Mononuclear cell (primary cell): ENCODE results near the gene PLA2G4F. TPM values are rescaled to one million over a fixed set of nuclear protein-coding genes. Genes with fewer than 3 reads are reported as not detected.

Experiments
- H3K27me3 ChIP-seq: 2 replicates; pipeline ENCODE4 v1.6.0; 2011; ENCODE audit warnings: low read length, control low read depth; ENCODE audit not compliant: insufficient read depth
- H3K4me1 ChIP-seq: 2 replicates; pipeline ENCODE4 v1.5.1; 2011; ENCODE audit warnings: mild to moderate bottlenecking, low read length, control low read depth; ENCODE audit not compliant: insufficient read depth
- H3K4me3 ChIP-seq: 2 replicates; pipeline ENCODE4 v1.5.1; 2011; ENCODE audit warnings: mild to moderate bottlenecking, low read length, moderate library complexity
- H3K9me3 ChIP-seq: 2 replicates; pipeline ENCODE4 v1.5.1; 2011; ENCODE audit warnings: low read depth, mild to moderate bottlenecking, control low read depth, low read length
- total RNA-seq: library from RNA; depleted of rRNA; stranded (reverse); fragments of >200 nt; gene quantifications from one replicate; pipeline ENCODE4 v1.2.3, GENCODE V29; 2012

The PLA2G4F gene
- total RNA-seq, 1 donor = not detected

GRCh38 chr15:42182328-42182886 lies 26.0 kb upstream of the PLA2G4F start:
- peaks cover 24% of the 10 kb centered on the region for H3K4me1 ChIP-seq
- no peak overlapping the region for H3K4me3 ChIP-seq
- no peaks in the 10 kb centered on the region for H3K9me3 ChIP-seq
- no peaks in the 10 kb centered on the region for H3K27me3 ChIP-seq

GRCh38 chr15:42178056-42178455 lies 21.6 kb upstream of the PLA2G4F start:
- Histone ChIP-seq H3K9me3 (no peaks in the 10 kb centered on the region), H3K4me1 (peaks cover 7% of the 10 kb centered on the region), H3K27me3 (no peaks in the 10 kb centered on the region), H3K4me3 (no peak overlapping the region)

GRCh38 chr15:42175671-42176070 lies 19.2 kb upstream of the PLA2G4F start:
- Histone ChIP-seq H3K27me3 (no peaks in the 10 kb centered on the region), H3K4me3 (no peak overlapping the region), H3K4me1 (peaks cover 13% of the 10 kb centered on the region), H3K9me3 (no peaks in the 10 kb centered on the region)

- H3K4me3 ChIP-seq = no peak overlapping the region
- peaks cover 14% of the 10 kb centered on the region for H3K4me1 ChIP-seq
- no peaks in the 10 kb centered on the region for H3K9me3 ChIP-seq
- no peaks in the 10 kb centered on the region for H3K27me3 ChIP-seq
Observed at GRCh38 chr15:42172475-42172874, 16.0 kb upstream of the PLA2G4F start.

- H3K9me3 ChIP-seq = no peaks in the 10 kb centered on the region
- H3K4me3 ChIP-seq = no peak overlapping the region
- H3K4me1 ChIP-seq = peaks cover 14% of the 10 kb centered on the region
- H3K27me3 ChIP-seq = no peaks in the 10 kb centered on the region
Observed at GRCh38 chr15:42171795-42172194, 15.4 kb upstream of the PLA2G4F start.

DNA sequence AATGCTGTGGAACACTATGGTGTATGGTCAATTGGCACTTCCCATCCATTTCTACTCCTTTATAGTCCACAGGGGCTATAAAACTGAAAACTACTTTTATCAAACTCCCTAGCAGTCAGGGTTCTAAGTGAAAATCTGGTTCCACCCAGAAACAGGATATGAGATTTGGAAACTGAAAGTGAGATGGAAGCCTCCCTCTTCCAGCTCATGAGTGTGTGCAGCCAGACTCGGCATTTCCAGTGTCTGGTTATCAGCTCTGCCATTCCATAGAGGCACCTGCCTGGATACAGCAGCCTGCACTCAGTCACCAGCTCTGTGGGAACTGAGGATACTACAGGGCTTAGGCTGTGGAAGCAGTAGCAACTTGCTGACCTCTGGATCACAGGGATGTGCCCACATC lies 14.7 kb upstream of the PLA2G4F start:
- H3K27me3 ChIP-seq = no peaks in the 10 kb centered on the region
- H3K4me3 ChIP-seq = no peak overlapping the region
- peaks cover 14% of the 10 kb centered on the region for H3K4me1 ChIP-seq
- no peaks in the 10 kb centered on the region for H3K9me3 ChIP-seq

- Histone ChIP-seq H3K4me3 (no peak overlapping the region), H3K9me3 (no peaks in the 10 kb centered on the region)
Observed at GRCh38 chr15:42166225-42166940, 9.9 kb upstream of the PLA2G4F start.

GRCh38 chr15:42165106-42165505 lies 8.7 kb upstream of the PLA2G4F start:
- H3K27me3 ChIP-seq = no peaks in the 10 kb centered on the region
- no peaks in the 10 kb centered on the region for H3K9me3 ChIP-seq
- no peak overlapping the region for H3K4me3 ChIP-seq
- H3K4me1 ChIP-seq = peaks cover 4% of the 10 kb centered on the region

More at GRCh38 chr15:42166225-42166940, 9.9 kb upstream of the PLA2G4F start:
- Histone ChIP-seq H3K4me1 (peaks cover 12% of the 10 kb centered on the region), H3K27me3 (no peaks in the 10 kb centered on the region)

DNA sequence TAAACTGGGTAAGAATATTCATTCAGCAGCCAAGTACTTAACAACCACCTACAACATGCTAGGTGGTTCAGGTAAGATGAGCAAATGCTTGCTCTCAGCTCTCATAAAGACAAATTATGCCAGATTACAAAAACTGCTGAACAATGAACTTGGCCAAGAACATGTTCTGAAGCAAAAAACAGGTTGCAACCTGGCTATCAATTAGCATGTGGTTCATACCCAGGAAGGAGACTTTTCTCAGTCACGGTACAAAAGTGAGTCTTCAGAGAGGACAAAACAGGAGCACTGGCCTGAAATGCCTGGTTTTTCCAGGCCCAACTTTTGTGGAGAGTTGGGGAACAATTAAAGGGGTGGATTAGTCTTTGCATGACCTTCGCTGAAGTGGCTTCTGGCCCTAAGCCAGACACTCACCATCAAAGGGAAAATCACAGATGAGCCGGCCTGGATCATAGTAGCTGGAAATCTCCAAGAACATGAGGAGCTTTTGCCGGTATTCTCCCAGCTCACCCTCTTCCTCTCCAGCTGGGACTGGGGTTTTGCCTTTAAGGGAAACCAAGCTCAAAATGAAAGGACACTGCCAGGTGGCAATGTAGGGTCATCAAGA lies 7.6 kb upstream of the PLA2G4F start:
- H3K27me3 ChIP-seq = no peaks in the 10 kb centered on the region

GRCh38 chr15:42163291-42163690 lies 6.9 kb upstream of the PLA2G4F start:
- Histone ChIP-seq H3K9me3 (no peaks in the 10 kb centered on the region), H3K27me3 (no peaks in the 10 kb centered on the region), H3K4me1 (peaks cover 8% of the 10 kb centered on the region), H3K4me3 (no peak overlapping the region)

More for the DNA sequence above, 7.6 kb upstream of the PLA2G4F start:
- no peaks in the 10 kb centered on the region for H3K9me3 ChIP-seq
- H3K4me3 ChIP-seq = no peak overlapping the region
- peaks cover 4% of the 10 kb centered on the region for H3K4me1 ChIP-seq

GRCh38 chr15:42160136-42160535 lies 3.7 kb upstream of the PLA2G4F start:
- H3K4me3 ChIP-seq = no peak overlapping the region
- H3K9me3 ChIP-seq = no peaks in the 10 kb centered on the region
- peaks cover 10% of the 10 kb centered on the region for H3K4me1 ChIP-seq
- H3K27me3 ChIP-seq = no peaks in the 10 kb centered on the region

DNA sequence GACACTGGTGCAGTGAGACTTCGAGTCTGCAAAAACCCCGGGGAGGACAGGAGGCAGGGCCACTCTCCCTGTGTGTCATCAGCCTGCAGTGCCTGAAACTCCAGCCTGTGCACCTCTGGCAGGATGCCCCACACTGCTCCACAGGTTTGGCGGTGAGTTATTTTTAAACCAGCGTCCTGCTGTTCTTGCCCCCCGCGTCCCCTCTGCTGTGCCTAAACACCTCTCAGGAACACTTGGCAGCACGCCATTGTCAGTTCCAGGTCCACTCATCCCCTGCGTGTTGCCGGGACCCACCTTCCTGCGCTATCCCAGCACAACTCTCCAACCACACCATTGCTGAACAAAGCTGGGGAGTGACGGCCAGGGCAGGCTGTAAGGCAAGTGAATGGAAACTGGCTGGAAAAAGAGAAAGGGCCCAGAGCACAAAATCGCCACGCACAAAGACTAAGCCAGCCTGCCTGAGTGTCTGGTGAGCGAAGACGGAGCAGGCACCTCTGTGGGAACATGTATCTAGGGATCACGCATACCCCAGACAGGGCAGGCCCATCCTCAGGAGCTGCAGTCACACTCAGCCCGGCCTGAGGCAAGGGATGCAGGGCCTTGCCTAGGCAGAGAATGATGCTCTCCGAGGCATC lies 3.1 kb upstream of the PLA2G4F start:
- H3K4me3 ChIP-seq = no peak overlapping the region
- H3K27me3 ChIP-seq = no peaks in the 10 kb centered on the region
- H3K4me1 ChIP-seq = peaks cover 9% of the 10 kb centered on the region
- H3K9me3 ChIP-seq = no peaks in the 10 kb centered on the region

GRCh38 chr15:42158941-42159340 lies 2.5 kb upstream of the PLA2G4F start:
- H3K27me3 ChIP-seq = no peaks in the 10 kb centered on the region
- H3K4me3 ChIP-seq = no peak overlapping the region
- peaks cover 9% of the 10 kb centered on the region for H3K4me1 ChIP-seq
- H3K9me3 ChIP-seq = no peaks in the 10 kb centered on the region

DNA sequence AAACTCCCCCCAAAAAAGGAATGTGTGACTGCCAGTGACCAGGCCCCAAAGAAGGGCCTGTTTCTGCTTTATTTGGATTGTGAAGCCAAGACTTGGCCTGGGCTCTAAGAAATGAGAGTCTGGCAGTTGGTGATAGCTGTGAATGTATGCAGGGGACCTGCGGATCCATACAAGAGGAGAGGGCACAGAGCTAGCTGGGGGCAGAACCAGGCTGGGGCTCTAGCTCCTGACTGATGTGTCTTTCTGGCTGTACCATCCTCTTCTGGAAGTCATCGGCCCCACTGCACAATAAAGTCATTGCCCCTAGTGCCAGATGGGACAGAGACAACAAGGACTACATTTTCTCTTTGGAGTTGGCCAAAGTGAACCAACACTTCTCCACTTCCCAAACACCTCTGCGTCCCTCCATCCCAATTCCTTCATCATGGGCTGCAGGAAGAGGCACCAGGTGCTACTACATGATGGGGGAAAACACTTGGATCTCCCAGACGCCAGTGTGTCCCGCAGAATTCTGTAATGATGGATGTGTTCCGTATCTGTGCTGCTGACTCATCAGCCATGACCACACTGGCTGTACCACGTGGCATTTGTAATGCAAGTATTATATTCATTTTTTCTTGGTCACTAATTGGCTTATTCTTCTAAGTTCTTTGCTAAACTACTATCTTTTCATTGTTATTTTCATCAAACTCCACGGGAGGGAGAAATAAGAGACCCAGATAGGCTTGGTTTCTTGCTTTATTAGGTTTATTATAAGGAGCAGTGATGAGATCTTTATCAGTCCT lies 1.7 kb upstream of the PLA2G4F start:
- Histone ChIP-seq H3K4me3 (no peak overlapping the region), H3K9me3 (no peaks in the 10 kb centered on the region), H3K27me3 (no peaks in the 10 kb centered on the region), H3K4me1 (peaks cover 9% of the 10 kb centered on the region)

DNA sequence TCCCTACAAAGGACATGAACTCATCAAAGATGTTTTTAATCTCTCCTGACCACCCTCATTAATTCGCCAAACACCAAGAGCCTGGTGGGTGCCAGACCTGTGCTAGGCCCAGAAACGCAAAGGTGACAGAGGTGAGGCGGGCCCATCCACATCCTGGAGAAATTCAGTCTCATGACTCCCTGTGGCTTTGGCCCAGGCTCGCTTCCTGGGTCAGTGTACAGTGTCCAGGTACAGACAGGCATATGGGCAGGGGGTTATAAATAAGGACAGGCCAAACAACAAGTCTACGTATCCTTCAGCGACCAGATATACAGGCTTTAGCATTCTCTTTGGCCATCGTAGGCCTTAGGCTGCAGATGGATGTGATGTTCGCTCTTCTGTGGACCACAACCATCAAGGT lies 945 bp upstream of the PLA2G4F start:
- H3K4me3 ChIP-seq = no peak overlapping the region
- peaks cover 9% of the 10 kb centered on the region for H3K4me1 ChIP-seq
- no peaks in the 10 kb centered on the region for H3K27me3 ChIP-seq
- no peaks in the 10 kb centered on the region for H3K9me3 ChIP-seq
